IMR-90 (cell line): Measurements from ENCODE around the gene DEUP1. TPM values are rescaled to one million over a fixed set of nuclear protein-coding genes. Genes with fewer than 3 reads are reported as not detected.

ENCODE experiments used
- ATAC-seq: fragments of 200-7000 bp; cut with Tn5 transposase; 2 replicates; pipeline ENCODE4 v1.9.1; 2020; ENCODE audit warnings: low read depth, mild to moderate bottlenecking, moderate library complexity
- BruUV-seq: library from RNA; stranded (reverse); fragments of 400-500 nt; replicated peaks from 2 replicates; lab custom pipeline; 2021; lab: Mats Ljungman, UMichigan
- CTCF ChIA-PET: fragments of 300-600 bp; formaldehyde crosslinking; extraction: SDS; loops from one replicate; lab custom pipeline; 2021; ENCODE audit warnings: antibody characterized with exemption; lab: Yijun Ruan, JAX
- POLR2A ChIA-PET: fragments of 300-600 bp; sonication (Branson Sonifier 250); formaldehyde crosslinking; loops from one replicate; lab custom pipeline; 2022; ENCODE audit warnings: antibody characterized with exemption; ENCODE audit not compliant: unreplicated experiment; lab: Charles Lee
- DNase-seq: peaks from one replicate; pipeline ENCODE4 v3.0.0; 2013
- H2AFZ ChIP-seq: replicated peaks from 2 replicates; pipeline ENCODE3; 2013; ENCODE audit warnings: low read length, mild to moderate bottlenecking; ENCODE audit not compliant: poor library complexity
- H2AK5ac ChIP-seq: 2 replicates; pipeline ENCODE4 v1.6.1; 2013; ENCODE audit warnings: low read depth, low read length, inconsistent platforms
- H2AK9ac ChIP-seq: replicated peaks from 2 replicates; pipeline ENCODE3; 2013; ENCODE audit warnings: mild to moderate bottlenecking, low read depth, low read length, moderate library complexity; ENCODE audit not compliant: poor library complexity
- H2BK120ac ChIP-seq: 2 replicates; pipeline ENCODE4 v1.6.1; 2013; ENCODE audit warnings: low read depth, low read length, inconsistent platforms
- H2BK15ac ChIP-seq: 3 replicates; pipeline ENCODE4 v1.6.1; 2013; ENCODE audit warnings: low read depth, low read length, inconsistent platforms
- H2BK20ac ChIP-seq: 2 replicates; pipeline ENCODE4 v1.6.1; 2013; ENCODE audit warnings: low read depth, mild to moderate bottlenecking, inconsistent platforms, low read length, moderate library complexity
- H2BK5ac ChIP-seq: 2 replicates; pipeline ENCODE4 v1.6.1; 2013; ENCODE audit warnings: mild to moderate bottlenecking, low read depth, low read length, inconsistent platforms; ENCODE audit not compliant: poor library complexity, severe bottlenecking
- H3K14ac ChIP-seq: replicated peaks from 2 replicates; pipeline ENCODE4 v1.6.1; 2013; ENCODE audit warnings: low read depth, low read length, inconsistent platforms
- H3K18ac ChIP-seq: 2 replicates; pipeline ENCODE4 v1.6.1; 2013; ENCODE audit warnings: low read depth, low read length, control low read depth
- H3K23ac ChIP-seq: 2 replicates; pipeline ENCODE4 v1.6.1; 2013; ENCODE audit warnings: low read depth, low read length, inconsistent platforms
- H3K27ac ChIP-seq: 2 replicates; pipeline ENCODE4 v1.5.1; 2013; ENCODE audit warnings: mild to moderate bottlenecking, control low read depth, low read length; ENCODE audit not compliant: insufficient read depth
- H3K27me3 ChIP-seq: 2 replicates; pipeline ENCODE4 v1.6.1; 2013; ENCODE audit warnings: low read length; ENCODE audit not compliant: control insufficient read depth, insufficient read depth
- H3K36me3 ChIP-seq: 2 replicates; pipeline ENCODE4 v1.6.1; 2013; ENCODE audit warnings: low read length, mixed read lengths; ENCODE audit not compliant: control insufficient read depth, insufficient read depth
- H3K4ac ChIP-seq: 2 replicates; pipeline ENCODE4 v1.6.1; 2013; ENCODE audit warnings: low read depth, low read length, inconsistent platforms
- H3K4me1 ChIP-seq: 2 replicates; pipeline ENCODE4 v1.6.1; 2013; ENCODE audit warnings: low read length, mixed read lengths; ENCODE audit not compliant: control insufficient read depth, insufficient read depth
- H3K4me2 ChIP-seq: 2 replicates; pipeline ENCODE4 v1.6.1; 2013; ENCODE audit warnings: low read depth, mild to moderate bottlenecking, control low read depth, low read length, moderate library complexity
- H3K4me3 ChIP-seq: 2 replicates; pipeline ENCODE4 v1.5.1; 2013; ENCODE audit warnings: low read depth, mild to moderate bottlenecking, control low read depth, low read length, moderate library complexity; ENCODE audit not compliant: insufficient read depth
- H3K56ac ChIP-seq: 2 replicates; pipeline ENCODE4 v1.6.1; 2013; ENCODE audit warnings: low read length, inconsistent platforms; ENCODE audit not compliant: insufficient read depth; ENCODE audit errors: extremely low read depth
- H3K79me1 ChIP-seq, 2 experiments: 2 replicates each; pipeline ENCODE4 v1.6.1; 2013; ENCODE audit warnings: low read length in 2 of 2, inconsistent platforms in 1 of 2, low read depth in 1 of 2
- H3K9ac ChIP-seq: 2 replicates; pipeline ENCODE4 v1.6.1; 2013; ENCODE audit warnings: low read depth, low read length, control low read depth
- H3K9me1 ChIP-seq: 2 replicates; pipeline ENCODE4 v1.6.1; 2013; ENCODE audit warnings: low read length, inconsistent platforms; ENCODE audit not compliant: insufficient read depth
- H3K9me3 ChIP-seq: 2 replicates; pipeline ENCODE4 v1.6.1; 2013; ENCODE audit warnings: low read length; ENCODE audit not compliant: control insufficient read depth, insufficient read depth
- H4K20me1 ChIP-seq: 2 replicates; pipeline ENCODE4 v1.6.1; 2013; ENCODE audit warnings: low read length, inconsistent platforms; ENCODE audit not compliant: insufficient read depth
- H4K5ac ChIP-seq: 2 replicates; pipeline ENCODE4 v1.6.1; 2013; ENCODE audit warnings: mild to moderate bottlenecking, low read depth, low read length, control low read depth
- H4K8ac ChIP-seq, 2 experiments: 2 replicates each; pipeline ENCODE4 v1.6.1; 2013; ENCODE audit warnings: low read depth in 2 of 2, low read length in 2 of 2, control low read depth in 1 of 2, inconsistent platforms in 1 of 2
- H4K91ac ChIP-seq: 2 replicates; pipeline ENCODE4 v1.6.1; 2013; ENCODE audit warnings: low read depth, low read length, inconsistent platforms; ENCODE audit not compliant: insufficient read depth
- CEBPB ChIP-seq: IDR thresholded peaks from 2 replicates; pipeline ENCODE4 v1.6.1; 2012; ENCODE audit warnings: low read depth, low read length, improper control_type of control experiment
- CHD1 ChIP-seq: IDR thresholded peaks from 2 replicates; pipeline ENCODE4 v1.6.1; 2012; ENCODE audit warnings: low read depth, low read length, improper control_type of control experiment
- CTCF ChIP-seq: conservative IDR thresholded peaks from 2 replicates; pipeline ENCODE4 v1.5.1; 2012; ENCODE audit warnings: mild to moderate bottlenecking, low read depth, low read length, improper control_type of control experiment
- ELK1 ChIP-seq: fragments of 150-350 bp; IDR thresholded peaks from 2 replicates; pipeline ENCODE4 v1.6.1; 2016; ENCODE audit warnings: low read depth, mild to moderate bottlenecking, low read length, moderate library complexity, borderline replicate concordance
- FOS ChIP-seq: fragments of 150-350 bp; IDR thresholded peaks from 2 replicates; pipeline ENCODE4 v1.6.1; 2016; ENCODE audit warnings: low read depth, low read length
- MAFK ChIP-seq: IDR thresholded peaks from 2 replicates; pipeline ENCODE4 v1.6.1; 2012; ENCODE audit warnings: low read depth, low read length, improper control_type of control experiment
- MAZ ChIP-seq: IDR thresholded peaks from 2 replicates; pipeline ENCODE4 v1.6.1; 2012; ENCODE audit warnings: low read depth, mild to moderate bottlenecking, low read length, improper control_type of control experiment, moderate library complexity, borderline replicate concordance
- MXI1 ChIP-seq: IDR thresholded peaks from 2 replicates; pipeline ENCODE4 v1.6.1; 2012; ENCODE audit warnings: low read depth, mild to moderate bottlenecking, low read length, moderate library complexity, borderline replicate concordance
- NFE2L2 ChIP-seq: fragments of 150-350 bp; IDR thresholded peaks from 2 replicates; pipeline ENCODE4 v1.6.1; 2016; ENCODE audit warnings: low read depth, mild to moderate bottlenecking, low read length
- POLR2A ChIP-seq: IDR thresholded peaks from 2 replicates; pipeline ENCODE4 v1.6.1; 2012; ENCODE audit warnings: mild to moderate bottlenecking, low read depth, low read length
- RAD21 ChIP-seq: IDR thresholded peaks from 2 replicates; pipeline ENCODE4 v1.6.1; 2012; ENCODE audit warnings: low read length, improper control_type of control experiment
- RCOR1 ChIP-seq: IDR thresholded peaks from 2 replicates; pipeline ENCODE4 v1.6.1; 2012; ENCODE audit warnings: mild to moderate bottlenecking, low read length, improper control_type of control experiment; ENCODE audit not compliant: insufficient replicate concordance
- RFX5 ChIP-seq: IDR thresholded peaks from 2 replicates; pipeline ENCODE4 v1.8.0; 2012; ENCODE audit warnings: low read depth, mild to moderate bottlenecking, low read length, moderate library complexity
- SMC3 ChIP-seq: fragments of 150-350 bp; IDR thresholded peaks from 2 replicates; pipeline ENCODE4 v1.6.1; 2016; ENCODE audit warnings: low read depth, mild to moderate bottlenecking, antibody characterized with exemption, low read length, moderate library complexity
- USF2 ChIP-seq: fragments of 150-350 bp; IDR thresholded peaks from 2 replicates; pipeline ENCODE4 v1.6.1; 2017; ENCODE audit warnings: mild to moderate bottlenecking, antibody characterized with exemption, low read length, low read depth
- WGBS, 2 experiments: methylation state at CpG; one replicate each; pipeline versions ENCODE4 v1.1.5 to v1.1.7; 2013; ENCODE audit warnings: missing lambda C conversion rate in 2 of 2; ENCODE audit not compliant: insufficient read length in 1 of 2; ENCODE audit errors: extremely low coverage in 2 of 2; 5-methylcytosine and 5-hydroxymethylcytosine counted together
- dilution Hi-C: fragments of 300-500 bp; cut with HindIII; formaldehyde crosslinking; loops from one replicate; pipeline ENCODE4 v1.14.3; 2018; ENCODE audit warnings: low sequenced_read_pairs; ENCODE audit not compliant: unreplicated experiment
- in situ Hi-C: fragments of 300-500 bp; cut with MboI; formaldehyde crosslinking; loops from 3 replicates; pipeline ENCODE4 v1.14.3; 2019; ENCODE audit warnings: low sequenced_read_pairs, inconsistent platforms, mixed read lengths
- intact Hi-C: fragments of 100-400 bp; cut with micrococcal nuclease; formaldehyde crosslinking; loops from 2 replicates; pipeline ENCODE4 v1.10.0; 2022
- polyA plus RNA-seq, 3 experiments: library from polyadenylated mRNA; depleted of rRNA; stranded (reverse); fragments of >200 nt; gene quantifications; 2 replicates each; pipeline ENCODE4 v1.2.3, GENCODE V29; 2012; ENCODE audit warnings: low replicate concordance in 1 of 3
- total RNA-seq: library from RNA; depleted of rRNA; stranded (reverse); fragments of >200 nt; gene quantifications from 2 replicates; pipeline ENCODE4 v1.2.3, GENCODE V29; 2012

Gene DEUP1
- total and polyA plus RNA-seq, 2 of the 4 experiments (the other 2 are of a cell fraction), result not detected

GRCh38 chr11:93480256-93480655 is 149.7 kb downstream of the DEUP1 start:
- Histone ChIP-seq H3K4me1 (peaks cover 9% of the 10 kb centered on the region), H4K8ac (no peak overlapping the region), H3K9me3 (no peaks in the 10 kb centered on the region; the same call in 1 of the 2 replicates), H3K18ac (no peak overlapping the region), H2BK20ac (no peak overlapping the region), H3K4me2 (no peak overlapping the region), H3K4me3 (no peak overlapping the region), H3K36me3 (no peaks in the 10 kb centered on the region), H2AFZ (no peak overlapping the region), H3K27me3 (no peaks in the 10 kb centered on the region), H2AK9ac (no peak overlapping the region), H2BK120ac (no peak overlapping the region), H3K56ac (no peak overlapping the region), H2BK5ac (no peak overlapping the region), H3K9ac (no peak overlapping the region), H4K20me1 (no peaks in the 10 kb centered on the region; the same call in none of the 2 replicates), H2AK5ac (no peak overlapping the region), H3K23ac (no peak overlapping the region), H3K14ac (no peak overlapping the region), H3K27ac (no peak overlapping the region), H3K79me1 (0 out of 4 replicates have a peak, but pooled peaks cover 0 to 2% of the 10 kb centered on the region in 2 experiments), H4K91ac (no peak overlapping the region), H2BK15ac (no peak overlapping the region), H3K9me1 (peaks cover 9% of the 10 kb centered on the region), H4K5ac (no peak overlapping the region), H3K4ac (no peak overlapping the region)
- DNase-seq, result no peak
- dilution Hi-C loops (no loop called here), in situ Hi-C loops (no loop called here), intact Hi-C loops (no loop called here)
- CTCF ChIA-PET, result no interaction called here
- POLR2A ChIA-PET, result no interaction called here
- no TSS peak for BruUV-seq
- TF ChIP-seq SMC3 (no peak), MAZ (no peak), CTCF (no peak), CHD1 (no peak), RCOR1 (no peak), FOS (no peak), NFE2L2 (no peak), POLR2A (no peak), RAD21 (no peak), USF2 (no peak), CEBPB (no peak), MAFK (no peak), RFX5 (no peak), MXI1 (no peak), ELK1 (no peak)
- 100% methylated on average over 1 of the region's 6 CpGs; no CpG with 5 or more reads in 1 of the 2 experiments for WGBS, 2 experiments
- no peak for ATAC-seq
